ENCODE data around the gene SLC9A9. TPM values are rescaled to one million over a fixed set of nuclear protein-coding genes. Genes with fewer than 3 reads are reported as not detected.

Gene SLC9A9
- polyA plus RNA-seq, 1 of the 3 experiments (the other 2 are of a cell fraction): 0.05 TPM

- DNase-seq: no peak
- Histone ChIP-seq H3K9me2 (no peaks in the 10 kb centered on the region), H3K4me1 (ENCODE audit: control insufficient read depth in 1 of 2, insufficient read depth in 2 of 2, low read depth in 1 of 2, low read length in 1 of 2) (peaks cover 0 to 5% of the 10 kb centered on the region in 2 experiments; a peak in 1 of 4 replicates), H3F3A (replicated peaks; ENCODE audit: insufficient read depth) (no peaks in the 10 kb centered on the region), H3K79me2 (ENCODE audit: insufficient read depth) (no peaks in the 10 kb centered on the region), H3K4me3 (ENCODE audit: low read depth in 2 of 2, low read length in 1 of 2) (no peak overlapping the region), H3K27me3 (ENCODE audit: insufficient read depth) (no peaks in the 10 kb centered on the region; the same call in 1 of the 2 replicates), H4K20me1 (ENCODE audit: insufficient read depth) (no peaks in the 10 kb centered on the region), H3K36me3 (replicated peaks in 1 of 2; ENCODE audit: control insufficient read depth in 1 of 2, insufficient read depth in 2 of 2, low read length in 1 of 2) (no peaks in the 10 kb centered on the region), H3K27ac (ENCODE audit: low read depth in 2 of 2, low read length in 1 of 2) (no peak overlapping the region), H3K4me2 (no peak overlapping the region), H3K9ac (no peak overlapping the region), H2AFZ (ENCODE audit: low read depth) (no peak overlapping the region), H3K9me3 (no peaks in the 10 kb centered on the region)
- TF ChIP-seq REST (IDR thresholded peaks at IDR 0.05; ENCODE audit: low read depth, low read length) (no peak), GABPA (IDR thresholded peaks at IDR 0.05; ENCODE audit: low read depth) (no peak), MAX (IDR thresholded peaks at IDR 0.05; ENCODE audit: low read depth) (no peak), USF2 (IDR thresholded peaks at IDR 0.05; ENCODE audit: borderline replicate concordance, low read depth, low read length) (no peak), USF1 (IDR thresholded peaks at IDR 0.05; ENCODE audit: borderline replicate concordance, low read depth) (no peak), CHD2 (IDR thresholded peaks at IDR 0.05; ENCODE audit: low read length, partially characterized antibody) (no peak), GATA2 (CRISPR knock-in tag; IDR thresholded peaks at IDR 0.05) (no peak), FOXM1 (IDR thresholded peaks at IDR 0.05; ENCODE audit: low read depth) (no peak), NRF1 (IDR thresholded peaks at IDR 0.05; ENCODE audit: low read depth, low read length) (no peak), JUND (IDR thresholded peaks at IDR 0.05) (no peak)
- ChIA-PET CTCF (no interaction called here), POLR2A (no interaction called here)
- 20% methylated on average over 2 of the region's 2 CpGs for WGBS (ENCODE audit: low lambda C conversion rate)
Measured at GRCh38 chr3:143309705-143310104, 538.6 kb downstream of the SLC9A9 start.

GRCh38 chr3:143307613-143308183 is 540.6 kb downstream of the SLC9A9 start:
- Histone ChIP-seq H3K4me3 (ENCODE audit: low read depth in 2 of 2, low read length in 1 of 2) (no peak overlapping the region), H4K20me1 (ENCODE audit: insufficient read depth) (no peaks in the 10 kb centered on the region), H3K4me1 (ENCODE audit: control insufficient read depth in 1 of 2, insufficient read depth in 2 of 2, low read depth in 1 of 2, low read length in 1 of 2) (no peaks in the 10 kb centered on the region), H3K9me2 (no peaks in the 10 kb centered on the region), H3K9me3 (no peaks in the 10 kb centered on the region), H3K27me3 (ENCODE audit: insufficient read depth) (no peaks in the 10 kb centered on the region; the same call in 1 of the 2 replicates), H2AFZ (ENCODE audit: low read depth) (no peak overlapping the region), H3K36me3 (replicated peaks in 1 of 2; ENCODE audit: control insufficient read depth in 1 of 2, insufficient read depth in 2 of 2, low read length in 1 of 2) (no peaks in the 10 kb centered on the region), H3K9ac (no peak overlapping the region), H3K79me2 (ENCODE audit: insufficient read depth) (no peaks in the 10 kb centered on the region), H3F3A (replicated peaks; ENCODE audit: insufficient read depth) (no peaks in the 10 kb centered on the region), H3K27ac (ENCODE audit: low read depth in 2 of 2, low read length in 1 of 2) (no peak overlapping the region), H3K4me2 (no peak overlapping the region)
- DNase-seq: no peak
- ChIA-PET POLR2A (no interaction called here), CTCF (no interaction called here)
- no peak for TF ChIP-seq TCF12 (IDR thresholded peaks at IDR 0.05)
- WGBS (ENCODE audit: low lambda C conversion rate): 70% methylated on average over 1 of the region's 1 CpG

Measured in SK-N-SH (cell line).